Activated gamma-delta T cell treated with anti-CD3 and anti-CD28 coated beads, Interleukin-2, amount 50 U/mL, for 16 hours (primary cell): ENCODE data around the gene PHKA1.
"Not testable (repeated sequence)": the region's sequence is repeated elsewhere in the genome, so short reads cannot be mapped to it uniquely, and the experiment has no call there.

Source experiments
- DNase-seq: peaks from one replicate; pipeline ENCODE4 v3.0.0-alpha.2; 2020; ENCODE audit warnings: low read depth

The PHKA1 gene

DNA sequence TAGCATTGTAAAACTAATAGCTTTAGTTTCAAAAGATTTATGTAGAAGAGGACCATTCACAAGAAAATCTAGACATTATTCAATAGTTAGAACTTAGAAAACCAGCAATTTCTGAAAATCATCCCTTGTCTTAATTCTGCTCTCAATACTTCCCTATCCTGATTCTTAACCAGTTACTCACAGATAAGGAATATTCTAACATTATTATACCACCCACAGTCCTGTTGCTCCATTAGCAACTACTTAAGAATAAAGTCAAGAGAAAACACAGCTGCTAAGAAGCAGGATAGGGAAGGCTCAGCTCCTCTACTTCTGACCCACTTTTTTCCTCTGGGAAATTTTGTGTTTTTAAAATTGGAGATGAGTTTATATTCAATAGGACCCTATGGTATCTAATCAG, 47.7 kb downstream of the PHKA1 start:
- DNase-seq, result no peak

DNA sequence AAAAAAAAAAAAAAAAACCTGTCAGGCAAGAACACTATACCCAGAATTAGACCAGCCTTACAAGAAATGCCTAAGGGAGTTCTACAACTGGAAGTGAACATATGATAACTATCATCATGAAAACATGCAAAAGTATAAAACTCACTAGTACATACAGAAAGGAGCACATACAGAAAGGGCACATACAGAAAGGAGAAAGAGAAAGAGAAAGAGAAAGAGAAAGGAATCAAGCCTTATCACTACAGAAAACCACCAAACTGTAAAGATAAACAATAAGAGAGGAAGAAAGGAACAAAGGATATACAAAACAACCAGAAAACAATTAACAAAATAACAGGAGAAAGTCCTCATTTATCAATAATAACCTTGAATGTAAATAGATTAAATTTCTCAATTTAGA, 50.4 kb downstream of the PHKA1 start:
- no peak for DNase-seq

DNA sequence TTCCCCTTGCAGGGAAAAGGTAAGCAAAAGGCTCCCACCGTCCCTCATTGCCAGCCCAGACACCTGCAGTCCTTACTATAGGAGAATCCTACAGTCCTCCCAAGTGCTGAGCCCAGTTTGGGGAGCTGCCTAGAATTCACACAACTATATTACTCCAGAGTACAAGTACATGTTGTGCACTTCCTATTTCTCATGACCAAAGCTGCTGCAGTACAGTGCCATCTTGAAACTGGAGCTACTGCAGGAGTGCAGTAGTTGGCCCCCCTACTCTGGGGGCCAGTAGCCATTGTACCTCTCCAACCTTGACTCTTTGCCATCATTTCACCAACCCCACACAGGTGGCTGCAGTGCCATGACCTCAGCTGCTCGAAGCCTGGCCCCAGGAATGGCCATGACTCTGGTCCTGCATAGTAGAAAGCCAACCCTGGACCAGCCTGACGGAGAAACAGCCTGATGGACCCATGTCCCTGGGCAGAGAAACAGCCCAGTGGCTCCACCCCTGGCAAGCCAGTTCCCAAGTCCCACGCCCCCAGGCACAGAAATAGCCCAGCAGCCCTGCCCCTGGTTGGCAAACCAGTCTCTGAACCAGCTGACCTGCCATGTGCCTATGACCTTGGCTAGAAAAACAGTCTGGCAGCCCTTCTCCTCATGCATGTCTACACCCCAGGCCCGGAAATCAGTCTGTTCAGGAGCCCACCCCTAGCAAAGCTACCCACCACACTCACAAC, 51.9 kb downstream of the PHKA1 start:
- no peak for DNase-seq

- DNase-seq, result no peak
Observed at GRCh38 chrX:72659723-72660122, 54.4 kb downstream of the PHKA1 start.

GRCh38 chrX:72652082-72652481, 62.0 kb downstream of the PHKA1 start:
- no peak for DNase-seq

GRCh38 chrX:72644946-72645345, 69.2 kb downstream of the PHKA1 start:
- no peak for DNase-seq

DNA sequence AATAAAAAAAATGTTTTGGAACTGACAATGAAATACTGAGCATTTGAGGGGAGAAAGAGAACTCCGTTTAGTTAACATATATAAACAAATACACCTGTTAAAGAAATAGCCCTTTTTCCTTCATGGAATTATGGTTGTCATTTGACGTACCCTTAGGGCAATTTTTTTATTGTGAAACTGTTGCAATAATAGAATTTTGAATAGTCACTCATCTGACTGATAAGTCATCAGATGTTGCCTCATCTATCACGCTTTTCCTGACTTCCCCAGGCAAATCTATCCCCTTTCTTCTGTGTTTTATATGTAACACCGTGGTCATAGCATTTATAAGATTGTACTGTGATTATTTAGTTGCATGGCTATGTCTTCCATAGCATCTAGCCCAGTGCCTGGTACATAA, 72.5 kb downstream of the PHKA1 start:
- DNase-seq, result no peak

DNA sequence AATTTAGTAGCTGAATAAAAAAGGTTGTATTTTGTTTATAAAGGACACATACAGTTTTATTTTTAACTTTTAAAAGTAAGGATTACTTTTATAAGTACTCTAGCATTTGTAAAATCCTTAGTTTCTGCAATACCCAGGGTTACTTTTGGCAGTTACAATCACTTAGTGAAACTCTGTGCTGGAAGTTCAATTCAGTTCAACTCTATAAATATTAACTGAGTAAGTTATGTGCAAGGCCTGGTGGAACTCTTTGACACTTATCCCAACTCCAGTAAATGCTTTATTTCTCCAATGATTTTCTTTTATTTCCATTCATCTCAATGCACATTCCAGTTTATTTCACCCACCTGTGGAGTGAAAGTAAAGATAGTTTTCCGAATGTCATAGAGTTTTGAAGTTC, 78.2 kb downstream of the PHKA1 start:
- DNase-seq, result no peak

- no peak for DNase-seq
Observed at GRCh38 chrX:72634331-72634730, 79.8 kb downstream of the PHKA1 start.

DNA sequence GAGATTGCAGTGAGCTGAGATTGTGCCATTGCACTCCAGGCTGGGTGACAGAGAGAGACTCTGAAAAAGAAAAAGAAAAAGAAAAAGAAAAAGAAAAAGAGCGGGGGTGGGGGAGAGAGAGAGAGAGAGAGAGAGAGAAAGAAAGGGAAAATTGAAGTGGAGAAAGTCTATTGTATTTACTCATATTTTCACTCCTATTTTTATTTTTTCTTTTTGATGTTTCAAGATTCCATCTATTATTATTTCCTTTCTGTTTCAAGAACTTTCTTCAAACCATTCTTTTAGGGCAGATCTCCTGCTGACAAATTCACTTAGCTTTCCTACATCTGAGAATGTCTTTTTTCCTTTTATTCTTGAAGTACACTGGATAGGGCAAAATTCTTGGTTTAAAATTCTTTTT, 83.9 kb downstream of the PHKA1 start:
- no peak for DNase-seq

DNA sequence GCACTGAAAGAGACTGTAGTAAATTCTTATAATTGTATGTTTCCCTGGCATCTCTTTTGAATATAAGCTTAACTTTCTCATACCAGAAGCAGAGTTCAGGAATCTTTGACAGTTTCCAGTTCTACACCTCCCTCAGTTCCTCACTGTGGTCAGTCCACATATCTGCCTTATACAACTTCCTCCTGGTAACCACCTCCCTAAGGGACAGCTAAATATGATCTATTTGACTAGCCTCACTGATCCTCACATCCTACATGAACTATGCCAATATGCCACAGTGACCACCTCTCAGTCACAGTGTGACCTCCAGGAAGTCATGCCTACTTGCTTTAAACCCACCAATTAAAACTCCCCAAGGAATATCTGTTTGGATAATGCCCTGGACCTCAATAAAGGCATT, 89.9 kb downstream of the PHKA1 start:
- DNase-seq, result no peak

DNA sequence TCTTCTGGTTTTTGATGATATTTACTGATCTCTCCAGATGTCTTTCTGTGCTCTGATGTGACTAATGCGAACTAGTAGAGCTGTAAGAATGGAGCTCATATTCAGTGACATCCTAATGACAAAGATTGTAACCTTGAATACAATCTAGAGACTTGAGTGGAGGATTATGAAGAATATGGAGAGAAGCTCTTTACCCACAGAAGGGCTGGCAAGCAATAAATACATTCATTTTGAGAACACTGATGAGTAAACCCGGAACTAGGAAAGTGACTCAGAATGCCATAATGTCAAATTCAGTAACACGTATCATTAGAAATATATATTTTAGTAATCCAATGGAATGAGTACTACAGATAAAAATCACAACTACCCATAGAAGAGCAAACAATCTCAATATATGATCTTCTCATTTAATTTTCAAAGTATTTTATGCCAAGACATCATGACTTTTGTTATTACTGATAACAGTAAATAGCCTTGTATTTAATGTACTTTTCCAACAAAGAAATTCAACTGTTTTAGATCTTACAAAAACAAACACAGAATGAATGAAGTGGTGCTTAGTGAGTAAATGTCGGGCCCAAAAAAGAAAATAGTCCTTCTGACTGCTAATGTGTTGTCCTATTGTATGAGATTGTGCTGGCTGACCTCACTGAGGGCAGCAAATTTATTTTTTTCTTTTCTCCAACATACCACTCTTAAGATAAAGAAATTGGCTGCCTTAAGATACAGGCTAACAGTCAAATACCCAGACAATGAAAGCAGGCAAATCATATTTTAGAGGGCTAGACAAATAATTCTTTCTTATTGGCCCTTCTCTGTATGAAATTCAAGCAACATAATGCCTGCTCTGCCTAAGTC, 92.3 kb downstream of the PHKA1 start:
- no peak for DNase-seq

- DNase-seq, result no peak
Observed at GRCh38 chrX:72621163-72621562, 92.9 kb downstream of the PHKA1 start.

- no peak for DNase-seq
Observed at GRCh38 chrX:72620550-72621145, 93.5 kb downstream of the PHKA1 start.

GRCh38 chrX:72609313-72609712, 104.8 kb downstream of the PHKA1 start:
- no peak for DNase-seq

DNA sequence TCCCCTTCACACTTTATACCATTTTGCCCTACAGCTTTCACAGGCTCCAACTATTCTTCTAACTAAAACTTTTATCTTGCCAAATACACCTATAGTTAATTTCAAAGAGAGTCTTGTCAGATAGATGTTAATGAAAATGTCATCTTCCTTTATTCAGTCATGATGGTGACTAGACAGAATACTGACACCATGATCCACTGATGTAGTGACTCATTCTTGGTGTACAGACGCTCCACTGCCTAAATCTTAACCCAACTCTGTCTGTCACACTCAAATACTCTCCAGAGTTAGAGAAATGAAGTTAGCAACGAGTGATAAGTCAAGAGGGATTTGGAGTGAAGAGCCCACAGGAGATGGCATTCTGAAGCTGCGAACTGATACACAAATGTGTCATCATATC, 109.4 kb downstream of the PHKA1 start:
- DNase-seq, result no peak

DNA sequence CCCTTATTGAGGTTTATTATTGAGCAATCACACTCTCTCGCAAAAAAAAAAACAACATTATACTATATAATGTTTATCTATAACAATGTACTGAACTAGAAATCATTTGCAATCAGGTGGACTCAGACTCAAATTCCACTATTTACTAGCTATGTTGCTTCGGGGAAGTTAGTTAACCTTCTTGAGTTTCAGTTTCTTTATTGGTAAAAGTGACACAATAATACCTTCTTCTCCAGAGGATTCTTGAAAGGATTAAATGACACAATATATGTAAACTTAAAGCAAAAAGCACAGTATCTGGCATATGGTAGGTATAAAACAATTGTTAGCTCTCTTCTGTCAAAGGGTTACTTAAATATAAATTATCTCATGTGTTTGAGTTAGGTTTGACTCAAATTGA, 110.0 kb downstream of the PHKA1 start:
- DNase-seq, result no peak

- not testable (repeated sequence) for DNase-seq
Observed at GRCh38 chrX:72591038-72591437, 123.1 kb downstream of the PHKA1 start.

- no peak for DNase-seq
Observed at GRCh38 chrX:72584163-72584562, 129.9 kb downstream of the PHKA1 start.

GRCh38 chrX:72576141-72576894, 137.8 kb downstream of the PHKA1 start:
- DNase-seq, result no peak

GRCh38 chrX:72573158-72573511, 141.0 kb downstream of the PHKA1 start:
- no peak for DNase-seq
